MCF 10A (cell line): ENCODE data around the gene YARS1. TPM values are rescaled to one million over a fixed set of nuclear protein-coding genes. Genes with fewer than 3 reads are reported as not detected.
"Not testable (repeated sequence)": the region's sequence is repeated elsewhere in the genome, so short reads cannot be mapped to it uniquely, and the experiment has no call there.

Experiments
- BruUV-seq: library from RNA; stranded (reverse); fragments of 400-500 nt; replicated peaks from 2 replicates; lab custom pipeline; 2021; lab: Mats Ljungman, UMichigan
- CTCF ChIA-PET: fragments of 300-600 bp; sonication (Branson Sonifier 250); formaldehyde crosslinking; extraction: SDS; loops from one replicate; lab custom pipeline; 2021; ENCODE audit warnings: antibody characterized with exemption, inconsistent platforms; lab: Yijun Ruan, JAX
- POLR2A ChIA-PET: fragments of 300-600, 350-650 bp; sonication (Branson Sonifier 250); formaldehyde crosslinking; extraction: SDS; loops from one replicate; lab custom pipeline; 2020; ENCODE audit warnings: antibody characterized with exemption, inconsistent platforms; lab: Yijun Ruan, JAX
- DNase-seq: peaks from one replicate; pipeline ENCODE4 v3.0.0-alpha.2; 2018; ENCODE audit not compliant: unreplicated experiment
- H3K27ac Mint-ChIP-seq: one replicate; pipeline ENCODE4 v1.8.0; 2022; ENCODE audit warnings: mild to moderate bottlenecking, low read depth, mixed read lengths; ENCODE audit not compliant: unreplicated experiment
- H3K27me3 Mint-ChIP-seq: one replicate; pipeline ENCODE4 v1.8.0; 2022; ENCODE audit warnings: mixed read lengths; ENCODE audit not compliant: insufficient read depth, unreplicated experiment
- H3K36me3 Mint-ChIP-seq: one replicate; pipeline ENCODE4 v1.8.0; 2022; ENCODE audit warnings: mild to moderate bottlenecking, moderate library complexity, mixed read lengths; ENCODE audit not compliant: insufficient read depth, unreplicated experiment
- H3K4me1 Mint-ChIP-seq: one replicate; pipeline ENCODE4 v1.8.0; 2022; ENCODE audit warnings: mixed read lengths; ENCODE audit not compliant: insufficient read depth, unreplicated experiment
- H3K4me3 Mint-ChIP-seq: one replicate; pipeline ENCODE4 v1.8.0; 2022; ENCODE audit warnings: mild to moderate bottlenecking, moderate library complexity, mixed read lengths; ENCODE audit not compliant: unreplicated experiment
- H3K9me3 Mint-ChIP-seq: one replicate; pipeline ENCODE4 v1.8.0; 2022; ENCODE audit warnings: mixed read lengths; ENCODE audit not compliant: unreplicated experiment
- CTCF ChIP-seq: fragments of 200-600 bp; IDR thresholded peaks from one replicate; pipeline ENCODE4 v1.8.0; 2022; ENCODE audit warnings: antibody characterized with exemption, mild to moderate bottlenecking; ENCODE audit not compliant: unreplicated experiment
- intact Hi-C: fragments of 100-400 bp; cut with micrococcal nuclease; formaldehyde crosslinking; loops from 2 replicates; pipeline ENCODE4 v1.14.1; 2022
- total RNA-seq: library from RNA; stranded (reverse); gene quantifications from 2 replicates; pipeline ENCODE4 v1.2.3, GENCODE V29; 2022

Gene YARS1
- total RNA-seq, 1 experiment from 2014 or later: 372 TPM

DNA sequence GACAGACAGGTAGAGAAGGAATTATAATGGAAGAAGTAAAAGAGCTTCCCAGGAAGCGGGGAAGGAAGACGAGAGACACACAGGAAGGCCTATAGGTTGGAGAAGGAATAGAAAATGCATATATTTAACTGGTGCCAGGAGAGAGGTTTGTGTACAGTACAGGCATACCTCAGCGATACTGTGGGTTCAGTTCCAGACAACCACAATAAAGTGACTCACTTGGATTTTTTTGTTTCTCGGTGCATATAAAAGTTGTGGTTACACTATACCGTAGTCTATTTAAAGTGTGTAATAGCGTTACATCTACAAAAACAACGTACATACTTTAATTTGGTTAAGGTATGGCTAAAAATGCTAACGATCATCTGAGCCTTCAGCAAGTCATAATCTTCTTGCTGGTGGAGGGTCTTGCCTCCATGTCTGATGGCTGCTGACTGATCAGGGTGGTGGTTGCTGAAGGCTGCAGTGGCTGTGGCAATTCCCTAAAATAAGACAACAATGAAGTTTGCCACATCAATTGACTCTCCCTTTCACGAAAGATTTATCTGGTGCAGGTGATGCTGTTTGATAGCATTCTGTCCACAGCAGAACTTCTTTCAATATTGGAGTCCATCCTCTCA lies 16.0 kb downstream of the YARS1 start:
- H3K4me3 Mint-ChIP-seq: no peak overlapping the region
- H3K27me3 Mint-ChIP-seq: no peaks in the 10 kb centered on the region
- DNase-seq: peak; percentile 64
- TF ChIP-seq CTCF: no peak
- no peaks in the 10 kb centered on the region for H3K9me3 Mint-ChIP-seq
- intact Hi-C loops: no loop called here
- no TSS peak for BruUV-seq
- H3K4me1 Mint-ChIP-seq: peaks cover 33% of the 10 kb centered on the region
- H3K27ac Mint-ChIP-seq: peak overlapping the region; percentile 71
- peaks cover 81% of the 10 kb centered on the region for H3K36me3 Mint-ChIP-seq
- POLR2A ChIA-PET: interaction anchor here (0.6 kb wide), 1 partner anchor 191 kb away, joined by 7 read pairs; no protein-coding TSS in a partner anchor
- CTCF ChIA-PET: no interaction called here

DNA sequence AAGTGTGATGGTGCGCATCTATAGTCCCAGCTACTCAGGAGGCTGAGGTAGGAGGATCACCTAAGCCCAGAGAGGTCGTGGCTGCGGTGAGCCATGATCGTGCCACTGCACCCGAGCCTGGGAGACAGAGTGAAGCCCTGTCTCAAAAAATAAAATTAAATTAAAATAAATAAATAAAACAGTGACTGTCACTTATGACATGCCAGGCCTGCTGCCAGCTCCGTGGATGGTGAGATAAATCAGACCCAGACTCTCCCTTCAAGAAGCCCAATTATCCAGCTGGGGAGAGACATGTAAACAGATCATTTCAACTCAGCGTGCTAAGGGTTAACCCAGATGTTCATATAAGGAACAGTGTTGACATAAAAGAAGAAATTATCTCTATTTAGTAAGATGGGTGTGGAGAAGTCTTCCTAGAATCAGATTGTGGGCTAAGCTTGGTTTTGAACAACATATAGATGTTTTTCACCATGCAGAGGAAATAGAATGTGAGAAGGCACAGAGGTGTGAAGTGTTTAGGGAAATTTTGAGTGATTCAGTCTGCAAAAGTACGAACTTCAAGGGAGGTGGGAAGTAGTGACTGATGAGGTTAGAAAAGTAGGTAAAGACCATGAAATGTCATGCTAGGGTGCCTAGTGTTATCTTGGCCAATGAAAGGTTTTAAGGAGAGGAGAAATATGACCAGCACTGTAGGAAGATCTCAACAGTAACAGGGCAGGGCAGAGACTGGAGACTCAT lies 18.3 kb downstream of the YARS1 start:
- intact Hi-C loops: no loop called here
- Mint-ChIP-seq H3K27me3 (no peaks in the 10 kb centered on the region), H3K9me3 (no peaks in the 10 kb centered on the region), H3K4me1 (peaks cover 33% of the 10 kb centered on the region), H3K27ac (peak overlapping the region; percentile 93), H3K36me3 (peaks cover 86% of the 10 kb centered on the region), H3K4me3 (no peak overlapping the region)
- POLR2A ChIA-PET: interaction anchor here (0.7 to 2.5 kb wide), 5 partner anchors 10 to 82 kb away, joined by 3 to 12 read pairs (median 6); partner anchors contain the start of genes S100PBP and YARS1
- no peak for DNase-seq
- TF ChIP-seq CTCF: no peak
- no TSS peak for BruUV-seq
- CTCF ChIA-PET: no interaction called here

DNA sequence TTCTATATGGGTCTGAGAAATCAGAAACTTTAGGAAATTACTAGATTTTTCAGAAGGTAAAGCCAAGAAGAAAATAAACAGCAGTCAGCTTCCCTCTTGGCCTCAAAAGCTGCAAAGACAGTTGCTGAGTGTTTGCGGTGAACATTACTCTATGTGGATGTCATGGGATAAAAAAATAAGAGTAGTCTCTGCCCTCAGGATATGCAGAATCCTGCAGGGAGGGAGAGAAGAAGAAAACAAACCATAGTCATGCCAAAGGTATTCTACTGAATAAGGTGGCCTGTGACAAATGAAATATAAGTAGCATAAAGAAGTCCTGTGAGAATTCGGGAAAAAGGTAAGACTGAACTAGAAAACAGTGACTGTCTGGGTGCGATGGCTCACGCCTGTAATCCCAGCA lies 19.0 kb downstream of the YARS1 start:
- H3K27ac Mint-ChIP-seq: peak overlapping the region; percentile 93
- peaks cover 33% of the 10 kb centered on the region for H3K4me1 Mint-ChIP-seq
- intact Hi-C loops: no loop called here
- H3K36me3 Mint-ChIP-seq: peaks cover 88% of the 10 kb centered on the region
- H3K9me3 Mint-ChIP-seq: no peaks in the 10 kb centered on the region
- no peak for TF ChIP-seq CTCF
- peak overlapping the region; percentile 11 for H3K4me3 Mint-ChIP-seq
- H3K27me3 Mint-ChIP-seq: no peaks in the 10 kb centered on the region
- ChIA-PET POLR2A (interaction anchor here (0.7 to 2.5 kb wide), 7 partner anchors 9 to 147 kb away, joined by 3 to 12 read pairs (median 4); partner anchors contain the start of genes RBBP4, S100PBP, YARS1 and ZBTB8OS), CTCF (interaction anchor here (1.0 kb wide), 1 partner anchor 86 kb away, joined by 3 read pairs; no protein-coding TSS in a partner anchor)
- BruUV-seq: no TSS peak
- no peak for DNase-seq

- ChIA-PET CTCF (interaction anchor here (1.0 kb wide), 1 partner anchor 85 kb away, joined by 3 read pairs; no protein-coding TSS in a partner anchor), POLR2A (interaction anchor here (0.7 to 2.5 kb wide), 5 partner anchors 10 to 147 kb away, joined by 3 to 11 read pairs (median 3); partner anchors contain the start of genes RBBP4 and ZBTB8OS)
- H3K4me3 Mint-ChIP-seq: no peak overlapping the region
- peak overlapping the region; percentile 93 for H3K27ac Mint-ChIP-seq
- H3K36me3 Mint-ChIP-seq: peaks cover 88% of the 10 kb centered on the region
- peaks cover 38% of the 10 kb centered on the region for H3K4me1 Mint-ChIP-seq
- H3K9me3 Mint-ChIP-seq: no peaks in the 10 kb centered on the region
- intact Hi-C loops: no loop called here
- H3K27me3 Mint-ChIP-seq: no peaks in the 10 kb centered on the region
- no peak for DNase-seq
- BruUV-seq: no TSS peak
- TF ChIP-seq CTCF: no peak
Measured at GRCh38 chr1:32797456-32797855, 19.7 kb downstream of the YARS1 start.

DNA sequence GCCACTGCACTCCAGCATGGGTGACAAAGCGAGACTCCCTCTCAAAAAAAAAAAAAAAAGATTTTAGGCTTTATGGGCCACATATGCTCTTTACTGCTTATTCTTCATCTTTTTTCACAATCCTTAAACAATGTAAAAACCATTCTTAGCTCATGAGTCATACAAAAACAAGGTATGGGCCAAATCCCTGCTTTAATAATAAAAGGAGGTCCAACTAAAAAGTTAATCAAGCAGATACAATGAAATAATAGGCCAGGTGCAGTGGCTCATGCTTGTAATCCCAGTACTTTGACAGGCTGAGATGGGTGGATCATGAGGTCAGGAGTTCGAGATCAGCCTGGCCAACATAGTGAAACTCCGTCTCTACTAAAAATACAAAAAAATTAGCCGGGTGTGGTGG lies 21.4 kb downstream of the YARS1 start:
- peak overlapping the region; percentile 54 for H3K27ac Mint-ChIP-seq

More for the DNA sequence above, 21.4 kb downstream of the YARS1 start:
- peaks cover 88% of the 10 kb centered on the region for H3K36me3 Mint-ChIP-seq
- BruUV-seq, H3K4me3 Mint-ChIP-seq, intact Hi-C loops, H3K27me3 Mint-ChIP-seq, H3K9me3 Mint-ChIP-seq: not testable (repeated sequence)
- CTCF ChIA-PET: interaction anchor here (0.9 kb wide), 1 partner anchor 84 kb away, joined by 6 read pairs; no protein-coding TSS in a partner anchor
- POLR2A ChIA-PET: interaction anchor here (0.6 to 1.2 kb wide), 4 partner anchors 21 to 450 kb away, joined by 3 to 5 read pairs (median 4); partner anchors contain the start of genes S100PBP and YARS1
- DNase-seq: peak; percentile 71
- H3K4me1 Mint-ChIP-seq: peaks cover 36% of the 10 kb centered on the region
